Trophoblast cell (in vitro differentiated cells and primary cell): ENCODE results near the gene RHO.

Source experiments
- DNase-seq, 2 donors: peaks; one replicate each; pipeline ENCODE4 v3.0.0-alpha.2; 2016
- H2AFZ ChIP-seq: 2 replicates; pipeline ENCODE4 v1.6.1; 2013; ENCODE audit warnings: low read length, moderate library complexity, mild to moderate bottlenecking; ENCODE audit not compliant: insufficient read depth, poor library complexity
- H2AK5ac ChIP-seq: 2 replicates; pipeline ENCODE4 v1.6.1; 2013; ENCODE audit warnings: mild to moderate bottlenecking, low read length
- H2BK120ac ChIP-seq: 2 replicates; pipeline ENCODE4 v1.6.1; 2013; ENCODE audit warnings: low read length, mild to moderate bottlenecking, moderate library complexity; ENCODE audit not compliant: insufficient read depth, poor library complexity
- H2BK12ac ChIP-seq: 2 replicates; pipeline ENCODE4 v1.6.1; 2013; ENCODE audit warnings: mild to moderate bottlenecking, low read length, moderate library complexity
- H2BK5ac ChIP-seq: 2 replicates; pipeline ENCODE4 v1.6.1; 2013; ENCODE audit warnings: low read length, low read depth, moderate library complexity, mild to moderate bottlenecking; ENCODE audit not compliant: poor library complexity
- H3K14ac ChIP-seq: 2 replicates; pipeline ENCODE4 v1.6.1; 2013; ENCODE audit warnings: mild to moderate bottlenecking, low read length
- H3K18ac ChIP-seq: 2 replicates; pipeline ENCODE4 v1.6.1; 2013; ENCODE audit warnings: mild to moderate bottlenecking, low read length
- H3K23ac ChIP-seq: 2 replicates; pipeline ENCODE4 v1.6.1; 2013; ENCODE audit warnings: low read length
- H3K27ac ChIP-seq: 2 replicates; pipeline ENCODE4 v1.5.1; 2013; ENCODE audit warnings: low read depth, mild to moderate bottlenecking, inconsistent platforms, low read length, moderate library complexity
- H3K27me3 ChIP-seq: 2 replicates; pipeline ENCODE4 v1.6.1; 2013; ENCODE audit warnings: inconsistent platforms, mild to moderate bottlenecking, low read length, moderate library complexity; ENCODE audit not compliant: insufficient read depth
- H3K36me3 ChIP-seq, 2 experiments: 1 replicate in 1 of 2; 2 replicates in 1 of 2; pipeline ENCODE4 v1.6.1; 2013; ENCODE audit warnings: low read length in 2 of 2, mild to moderate bottlenecking in 2 of 2, moderate library complexity in 1 of 2; ENCODE audit not compliant: insufficient read depth in 2 of 2, control insufficient read depth in 1 of 2
- H3K4ac ChIP-seq: 2 replicates; pipeline ENCODE4 v1.6.1; 2013; ENCODE audit warnings: low read depth, mild to moderate bottlenecking, low read length, moderate library complexity
- H3K4me1 ChIP-seq, 2 experiments: 1 replicate in 1 of 2; 2 replicates in 1 of 2; pipeline ENCODE4 v1.6.1; 2013; ENCODE audit warnings: low read length in 2 of 2, mild to moderate bottlenecking in 2 of 2, moderate library complexity in 1 of 2; ENCODE audit not compliant: insufficient read depth in 2 of 2, control insufficient read depth in 1 of 2
- H3K4me2 ChIP-seq: 2 replicates; pipeline ENCODE4 v1.6.1; 2013; ENCODE audit warnings: inconsistent platforms, mild to moderate bottlenecking, low read length, moderate library complexity
- H3K4me3 ChIP-seq: 2 replicates; pipeline ENCODE4 v1.5.1; 2013; ENCODE audit warnings: mild to moderate bottlenecking, low read depth, low read length, inconsistent platforms
- H3K79me1 ChIP-seq: one replicate; pipeline ENCODE4 v1.6.1; 2013; ENCODE audit warnings: low read length
- H3K79me2 ChIP-seq: 2 replicates; pipeline ENCODE4 v1.6.1; 2013; ENCODE audit warnings: low read length, mild to moderate bottlenecking; ENCODE audit not compliant: control insufficient read depth, insufficient read depth, poor library complexity
- H3K9ac ChIP-seq: 2 replicates; pipeline ENCODE4 v1.6.1; 2013; ENCODE audit warnings: mild to moderate bottlenecking, low read length
- H3K9me3 ChIP-seq: 2 replicates; pipeline ENCODE4 v1.6.1; 2013; ENCODE audit warnings: low read depth, mild to moderate bottlenecking, control low read depth, inconsistent platforms, low read length; ENCODE audit not compliant: insufficient read depth
- H4K12ac ChIP-seq: 2 replicates; pipeline ENCODE4 v1.6.1; 2013; ENCODE audit warnings: low read depth, mild to moderate bottlenecking, low read length, moderate library complexity
- H4K8ac ChIP-seq: 2 replicates; pipeline ENCODE4 v1.6.1; 2013; ENCODE audit warnings: low read depth, mild to moderate bottlenecking, low read length, moderate library complexity
- H4K91ac ChIP-seq: one replicate; pipeline ENCODE4 v1.6.1; 2013; ENCODE audit warnings: low read depth, mild to moderate bottlenecking, low read length, moderate library complexity
- WGBS: extraction: QIAGEN DNeasy Blood & Tissue Kit; methylation state at CpG from one replicate; pipeline ENCODE4 v1.1.7; 2013; ENCODE audit warnings: missing lambda C conversion rate; ENCODE audit not compliant: insufficient read length, insufficient coverage; ENCODE audit errors: extremely low coverage; 5-methylcytosine and 5-hydroxymethylcytosine counted together

RHO gene

DNA sequence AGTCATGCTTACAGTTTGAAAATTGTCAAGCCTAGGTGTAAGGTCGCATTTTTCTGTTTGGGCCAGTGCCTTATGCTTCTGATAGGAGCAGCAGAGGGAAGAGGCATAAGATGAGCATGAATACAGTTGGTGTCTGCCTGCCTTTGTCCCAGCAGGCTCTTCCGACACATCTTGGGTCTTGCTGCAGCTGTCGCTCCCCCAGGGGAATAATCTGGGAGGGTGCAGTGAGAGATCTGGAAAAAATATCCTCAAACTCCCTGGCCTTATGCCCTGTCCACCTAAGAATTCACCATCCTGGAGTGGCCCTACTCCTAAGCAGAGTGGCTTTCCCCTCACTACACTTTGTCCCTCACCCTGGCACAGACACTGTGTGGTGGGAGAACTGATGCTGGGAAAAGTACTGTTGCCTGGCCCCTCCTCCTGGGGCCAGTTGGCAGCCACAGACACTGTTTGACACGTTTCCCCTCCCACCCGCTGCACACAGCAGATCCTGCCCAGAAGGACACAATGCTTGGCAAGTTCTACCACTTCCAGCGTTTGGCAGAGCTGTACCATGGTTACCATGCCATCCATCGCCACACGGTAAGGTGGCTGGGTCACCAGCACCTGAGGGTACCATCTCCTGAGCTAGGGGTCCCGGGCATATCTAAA, 21.1 kb upstream of the RHO start:
- DNase-seq = no peak
- Histone ChIP-seq H3K27me3 (no peaks in the 10 kb centered on the region), H2AFZ (no peak overlapping the region), H4K8ac (no peak overlapping the region), H3K4me1 (peaks cover 3% of the 10 kb centered on the region in 2 experiments), H3K4me3 (no peak overlapping the region), H3K79me1 (no peaks in the 10 kb centered on the region), H3K9ac (no peak overlapping the region), H3K23ac (no peak overlapping the region), H2AK5ac (no peak overlapping the region), H3K27ac (no peak overlapping the region), H3K79me2 (no peaks in the 10 kb centered on the region), H2BK5ac (no peak overlapping the region), H3K4ac (no peak overlapping the region), H3K18ac (no peak overlapping the region), H4K91ac (no peak overlapping the region), H3K36me3 (peaks cover 23 to 44% of the 10 kb centered on the region in 2 experiments), H2BK120ac (no peak overlapping the region), H3K14ac (no peak overlapping the region), H3K4me2 (no peak overlapping the region), H2BK12ac (no peak overlapping the region), H4K12ac (no peak overlapping the region), H3K9me3 (no peaks in the 10 kb centered on the region)
- WGBS = no CpG with 5 or more reads among the region's 9 CpGs

DNA sequence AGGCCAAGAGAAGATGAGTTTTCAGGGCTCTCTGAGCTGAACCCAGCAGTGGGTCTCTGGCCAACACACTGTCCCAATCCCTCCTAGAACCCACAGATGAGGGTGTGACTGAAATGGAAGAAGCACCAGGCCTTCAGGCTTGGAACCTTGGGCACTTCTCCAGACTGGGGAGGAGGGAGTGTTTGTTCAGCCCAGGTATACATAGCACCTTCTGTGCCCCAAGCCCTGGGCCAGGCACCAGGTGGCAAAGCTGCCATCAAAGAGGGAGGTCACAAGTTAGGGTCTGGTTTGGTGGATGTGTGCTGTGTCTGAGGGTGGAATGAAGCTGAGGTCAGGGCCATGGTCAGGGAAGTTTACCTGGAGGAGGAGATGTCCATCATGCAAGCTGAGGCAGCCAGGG, 15.8 kb upstream of the RHO start:
- H3K4me1 ChIP-seq = peaks cover 0 to 3% of the 10 kb centered on the region in 2 experiments
- no peak overlapping the region for H3K23ac ChIP-seq
- H3K79me1 ChIP-seq = no peaks in the 10 kb centered on the region
- no peak overlapping the region for H2BK5ac ChIP-seq
- H2BK12ac ChIP-seq = no peak overlapping the region
- no peaks in the 10 kb centered on the region for H3K79me2 ChIP-seq
- H4K8ac ChIP-seq = no peak overlapping the region
- no peak overlapping the region for H3K4me2 ChIP-seq
- H4K12ac ChIP-seq = no peak overlapping the region
- H3K4ac ChIP-seq = no peak overlapping the region
- no peak overlapping the region for H4K91ac ChIP-seq
- H3K14ac ChIP-seq = no peak overlapping the region
- no peak overlapping the region for H2AFZ ChIP-seq
- H3K18ac ChIP-seq = no peak overlapping the region
- H3K4me3 ChIP-seq = no peak overlapping the region
- H2AK5ac ChIP-seq = no peak overlapping the region
- DNase-seq = no peak
- no peaks in the 10 kb centered on the region for H3K27me3 ChIP-seq
- H3K27ac ChIP-seq = no peak overlapping the region
- H2BK120ac ChIP-seq = no peak overlapping the region
- peaks cover 37 to 41% of the 10 kb centered on the region in 2 experiments for H3K36me3 ChIP-seq
- H3K9ac ChIP-seq = no peak overlapping the region
- peaks cover 2% of the 10 kb centered on the region for H3K9me3 ChIP-seq

DNA sequence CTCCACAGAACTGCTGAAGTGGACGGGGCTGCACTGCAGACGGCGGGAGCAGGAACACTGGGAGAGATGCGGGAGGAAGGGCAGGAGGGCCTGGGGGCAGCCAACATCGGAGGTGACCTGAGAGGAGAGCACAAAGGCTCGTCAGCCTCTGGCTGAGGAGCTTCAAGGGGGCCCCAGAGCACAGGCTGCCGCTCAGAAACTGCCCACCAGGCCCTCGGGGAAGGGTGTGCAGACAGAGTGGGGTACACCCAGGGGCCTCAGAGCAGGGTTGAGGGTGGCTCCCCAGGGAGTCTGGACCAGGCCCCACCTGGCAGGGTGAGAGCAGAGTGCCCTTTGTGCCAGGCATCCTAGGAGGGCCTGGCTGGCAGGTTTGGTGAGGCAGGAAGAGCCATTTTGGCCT, 14.7 kb upstream of the RHO start:
- Histone ChIP-seq H3K4me1 (peaks cover 0 to 3% of the 10 kb centered on the region in 2 experiments), H3K27ac (no peak overlapping the region), H3K36me3 (peaks cover 34 to 44% of the 10 kb centered on the region in 2 experiments), H3K9ac (no peak overlapping the region), H2AFZ (no peak overlapping the region), H2BK12ac (no peak overlapping the region), H4K8ac (no peak overlapping the region), H2BK5ac (no peak overlapping the region), H3K18ac (no peak overlapping the region), H2AK5ac (no peak overlapping the region), H3K14ac (no peak overlapping the region), H3K4me3 (no peak overlapping the region), H3K79me1 (no peaks in the 10 kb centered on the region), H3K23ac (no peak overlapping the region), H4K91ac (no peak overlapping the region), H3K27me3 (no peaks in the 10 kb centered on the region), H4K12ac (no peak overlapping the region), H3K9me3 (peaks cover 2% of the 10 kb centered on the region), H3K79me2 (no peaks in the 10 kb centered on the region), H2BK120ac (no peak overlapping the region), H3K4ac (no peak overlapping the region), H3K4me2 (no peak overlapping the region)
- no CpG with 5 or more reads among the region's 8 CpGs for WGBS
- no peak for DNase-seq

DNA sequence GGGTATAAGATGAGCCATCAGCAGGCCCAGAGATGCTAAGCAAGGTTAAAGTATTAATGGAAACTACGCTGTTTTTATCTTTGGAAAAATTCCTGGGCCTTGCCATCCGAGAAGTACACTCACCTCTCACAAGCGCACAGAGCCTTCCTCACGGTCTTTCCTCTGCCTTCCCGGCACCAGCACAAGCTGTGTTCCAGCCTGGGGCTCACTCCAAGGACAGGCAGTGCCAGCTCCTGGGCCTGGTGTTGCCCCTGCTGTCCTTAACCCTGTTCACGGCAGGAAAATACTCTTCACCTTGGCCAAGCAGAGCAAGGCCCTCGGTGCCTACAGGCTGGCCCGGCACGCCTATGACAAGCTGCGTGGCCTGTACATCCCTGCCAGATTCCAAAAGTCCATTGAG, 14.3 kb upstream of the RHO start:
- H4K12ac ChIP-seq = no peak overlapping the region
- no peak overlapping the region for H4K91ac ChIP-seq
- peaks cover 32 to 44% of the 10 kb centered on the region in 2 experiments for H3K36me3 ChIP-seq
- H3K4ac ChIP-seq = no peak overlapping the region
- no peak overlapping the region for H3K14ac ChIP-seq
- no peak overlapping the region for H4K8ac ChIP-seq
- H3K18ac ChIP-seq = no peak overlapping the region
- no peak overlapping the region for H2BK120ac ChIP-seq
- no peak overlapping the region for H2BK12ac ChIP-seq
- H2AFZ ChIP-seq = no peak overlapping the region
- DNase-seq = no peak
- H3K23ac ChIP-seq = no peak overlapping the region
- no CpG with 5 or more reads among the region's 10 CpGs for WGBS
- no peaks in the 10 kb centered on the region for H3K79me2 ChIP-seq
- no peak overlapping the region for H3K27ac ChIP-seq
- H3K79me1 ChIP-seq = no peaks in the 10 kb centered on the region
- peaks cover 2% of the 10 kb centered on the region for H3K9me3 ChIP-seq
- H2AK5ac ChIP-seq = no peak overlapping the region
- peaks cover 0 to 3% of the 10 kb centered on the region in 2 experiments for H3K4me1 ChIP-seq
- no peak overlapping the region for H3K4me2 ChIP-seq
- H3K27me3 ChIP-seq = no peaks in the 10 kb centered on the region
- H3K9ac ChIP-seq = no peak overlapping the region
- H2BK5ac ChIP-seq = no peak overlapping the region
- H3K4me3 ChIP-seq = no peak overlapping the region
